ENCODE results near the gene ETS2.

ETS2 gene

DNA sequence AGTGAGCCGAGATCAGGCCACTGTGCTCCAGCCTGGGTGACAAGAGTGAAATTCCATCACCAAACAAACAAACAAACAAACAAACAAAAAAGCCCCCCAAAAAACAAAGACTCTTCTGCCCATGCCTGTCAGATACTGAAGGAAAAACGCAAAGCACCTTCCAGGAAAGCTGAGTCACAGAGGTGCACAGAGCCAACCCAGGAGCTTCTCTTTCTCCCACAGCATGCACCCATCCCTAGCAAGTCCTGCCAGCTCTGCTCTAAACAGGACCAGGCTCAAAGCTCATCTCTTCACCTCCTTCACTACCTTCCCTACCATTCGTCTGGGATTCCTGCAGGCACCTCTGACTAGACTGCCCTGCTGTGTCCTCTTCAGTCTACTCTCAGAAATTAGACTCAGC, 46.5 kb downstream of the ETS2 start:
- ChIA-PET POLR2A (ENCODE audit: low non-redundant PET) (no interaction called here), CTCF (interaction anchor here (0.6 to 1.0 kb wide), 2 partner anchors 12 to 285 kb away, joined by 3 to 4 read pairs; no protein-coding TSS in a partner anchor)
- peak overlapping the region; percentile 86 for H3K27ac ChIP-seq

DNA sequence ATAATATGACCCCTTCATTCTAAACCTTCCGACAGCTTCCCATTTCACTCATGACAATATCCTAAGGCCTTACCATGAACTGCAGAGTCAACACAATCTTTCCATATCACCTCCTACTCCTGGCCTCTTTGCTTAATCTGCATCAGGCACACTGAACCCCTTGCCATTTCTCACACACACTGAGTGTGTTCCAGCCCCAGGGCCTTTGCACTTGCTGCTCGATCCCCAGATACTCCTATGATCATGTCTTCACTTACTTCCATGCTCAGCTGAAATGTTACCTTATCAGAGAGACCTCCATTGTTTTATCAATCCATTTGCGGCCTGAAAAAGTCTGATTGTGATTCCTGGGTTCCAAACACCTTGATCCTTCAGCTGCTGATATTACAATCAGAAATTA, 47.0 kb downstream of the ETS2 start:
- POLR2A ChIA-PET (ENCODE audit: low non-redundant PET) = no interaction called here
- CTCF ChIA-PET = interaction anchor here (0.7 to 1.0 kb wide), 2 partner anchors 251 to 285 kb away, joined by 3 to 4 read pairs; no protein-coding TSS in a partner anchor

More for the DNA sequence above, 46.5 kb downstream of the ETS2 start:
- TF ChIP-seq CTCF (conservative IDR thresholded peaks at IDR 0.05; ENCODE audit: low read depth) = no peak
- no peak for DNase-seq (ENCODE audit: low spot score)

DNA sequence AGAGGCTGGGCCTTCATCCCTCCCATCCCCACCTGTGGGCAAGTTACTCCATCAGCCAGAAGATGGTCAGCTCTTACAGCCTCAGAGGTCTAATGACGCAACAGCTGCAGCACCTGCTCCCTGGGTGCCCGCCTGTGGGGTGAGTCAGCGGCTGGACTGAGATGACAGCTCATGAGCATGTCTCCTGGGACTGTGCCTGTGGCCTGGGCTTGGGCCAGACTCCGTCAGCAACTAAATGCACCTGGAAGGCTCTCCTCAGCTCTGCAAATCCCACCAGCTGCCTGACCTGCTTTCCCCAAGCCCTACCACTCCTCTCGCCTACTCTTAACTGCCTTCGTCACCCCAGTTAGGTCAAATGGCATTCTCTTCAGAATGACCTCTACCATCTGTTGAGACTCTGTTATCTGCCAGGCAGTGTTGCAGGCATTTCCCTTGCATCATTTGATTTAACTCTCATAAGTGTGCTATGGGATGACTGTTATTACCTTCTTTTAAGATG, 47.7 kb downstream of the ETS2 start:
- ChIA-PET CTCF (interaction anchor here (0.7 kb wide), 1 partner anchor 250 kb away, joined by 3 read pairs; no protein-coding TSS in a partner anchor), POLR2A (ENCODE audit: low non-redundant PET) (interaction anchor here (1.3 kb wide), 1 partner anchor 51 kb away, joined by 4 read pairs; no protein-coding TSS in a partner anchor)
- H3K27ac ChIP-seq = peak overlapping the region; percentile 86
- DNase-seq (ENCODE audit: low spot score) = peak; percentile 89
- no peak for TF ChIP-seq CTCF (conservative IDR thresholded peaks at IDR 0.05; ENCODE audit: low read depth)

More for the DNA sequence above, 47.0 kb downstream of the ETS2 start:
- TF ChIP-seq CTCF (conservative IDR thresholded peaks at IDR 0.05; ENCODE audit: low read depth) = no peak
- peak overlapping the region; percentile 86 for H3K27ac ChIP-seq
- no peak for DNase-seq (ENCODE audit: low spot score)

DNA sequence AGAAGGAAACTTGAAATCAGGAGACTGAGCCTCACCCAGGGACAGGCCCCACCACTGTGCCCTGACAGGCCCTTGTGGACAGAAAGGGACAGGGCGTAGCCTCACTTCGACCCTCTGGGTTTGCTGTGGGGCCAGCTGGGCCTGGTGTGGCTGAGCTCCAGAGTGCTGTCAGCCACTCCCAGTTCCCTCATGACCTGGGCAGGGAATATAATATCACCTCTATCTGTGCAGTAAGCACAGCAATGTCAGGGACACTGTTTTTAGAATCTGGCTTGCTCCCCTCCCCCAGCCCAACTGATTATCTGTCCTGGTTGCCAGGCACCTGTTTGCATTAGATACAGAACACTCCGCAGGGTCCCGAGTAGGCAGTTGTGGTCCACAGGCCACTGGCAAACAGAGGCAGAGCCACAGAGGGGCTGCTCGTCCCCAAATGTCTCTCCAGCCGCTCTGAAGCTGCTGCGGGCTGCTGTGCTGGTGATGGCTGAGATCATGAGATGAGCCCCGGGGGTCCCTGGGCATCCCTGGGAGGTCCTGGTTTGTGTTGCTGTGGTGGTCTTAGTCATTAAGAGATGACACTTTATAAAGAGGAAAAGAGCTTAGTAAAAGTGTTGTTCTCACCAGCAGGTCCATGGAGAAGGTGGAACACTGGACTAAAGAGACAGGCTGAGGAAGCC, 51.6 kb downstream of the ETS2 start:
- CTCF ChIA-PET = interaction anchor here (0.7 kb wide), 1 partner anchor 133 kb away, joined by 3 read pairs; no protein-coding TSS in a partner anchor

GRCh38 chr21:38858026-38858811, 52.5 kb downstream of the ETS2 start:
- H3K27ac ChIP-seq = no peak overlapping the region
- DNase-seq (ENCODE audit: low spot score) = no peak
- POLR2A ChIA-PET (ENCODE audit: low non-redundant PET) = no interaction called here
- CTCF ChIA-PET = no interaction called here
- TF ChIP-seq CTCF (conservative IDR thresholded peaks at IDR 0.05; ENCODE audit: low read depth) = no peak

More for the DNA sequence above, 51.6 kb downstream of the ETS2 start:
- no peak for DNase-seq (ENCODE audit: low spot score)
- no peak for TF ChIP-seq CTCF (conservative IDR thresholded peaks at IDR 0.05; ENCODE audit: low read depth)
- peak overlapping the region; percentile 36 for H3K27ac ChIP-seq
- POLR2A ChIA-PET (ENCODE audit: low non-redundant PET) = no interaction called here

DNA sequence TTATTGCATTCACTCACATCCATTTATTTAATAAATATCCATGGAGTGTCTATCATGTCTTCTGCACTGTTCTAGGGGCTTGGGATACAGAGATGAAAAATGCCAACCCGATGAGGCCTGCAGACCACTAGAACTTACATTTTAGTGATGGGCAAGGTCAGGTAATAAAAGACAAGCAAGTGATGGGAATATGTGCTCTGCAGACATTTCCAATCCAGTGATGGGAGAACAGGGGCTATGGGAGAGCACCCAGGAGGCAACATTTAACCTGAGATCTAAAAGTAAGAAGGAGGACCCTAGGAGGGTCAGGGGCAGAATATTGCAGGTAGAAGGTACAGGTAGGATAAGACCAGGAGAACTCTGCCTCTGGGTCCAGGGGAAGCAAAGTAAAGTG, 53.1 kb downstream of the ETS2 start:
- DNase-seq (ENCODE audit: low spot score) = no peak
- no peak for TF ChIP-seq CTCF (conservative IDR thresholded peaks at IDR 0.05; ENCODE audit: low read depth)
- ChIA-PET CTCF (no interaction called here), POLR2A (ENCODE audit: low non-redundant PET) (no interaction called here)
- no peak overlapping the region for H3K27ac ChIP-seq
